DMS 273 treated with DMSO at 0.1 percent for 48 hours (cell line): ENCODE data around the gene TIAM2.
A peak's percentile ranks its signal among the peaks of the same experiment; 100 is the strongest.
"Not testable (repeated sequence)": the region's sequence is repeated elsewhere in the genome, so short reads cannot be mapped to it uniquely, and the experiment has no call there.

ENCODE experiments used
- DNase-seq: peaks from one replicate; lab custom pipeline; 2025; lab: John Stamatoyannopoulos, UW

Gene TIAM2

DNA sequence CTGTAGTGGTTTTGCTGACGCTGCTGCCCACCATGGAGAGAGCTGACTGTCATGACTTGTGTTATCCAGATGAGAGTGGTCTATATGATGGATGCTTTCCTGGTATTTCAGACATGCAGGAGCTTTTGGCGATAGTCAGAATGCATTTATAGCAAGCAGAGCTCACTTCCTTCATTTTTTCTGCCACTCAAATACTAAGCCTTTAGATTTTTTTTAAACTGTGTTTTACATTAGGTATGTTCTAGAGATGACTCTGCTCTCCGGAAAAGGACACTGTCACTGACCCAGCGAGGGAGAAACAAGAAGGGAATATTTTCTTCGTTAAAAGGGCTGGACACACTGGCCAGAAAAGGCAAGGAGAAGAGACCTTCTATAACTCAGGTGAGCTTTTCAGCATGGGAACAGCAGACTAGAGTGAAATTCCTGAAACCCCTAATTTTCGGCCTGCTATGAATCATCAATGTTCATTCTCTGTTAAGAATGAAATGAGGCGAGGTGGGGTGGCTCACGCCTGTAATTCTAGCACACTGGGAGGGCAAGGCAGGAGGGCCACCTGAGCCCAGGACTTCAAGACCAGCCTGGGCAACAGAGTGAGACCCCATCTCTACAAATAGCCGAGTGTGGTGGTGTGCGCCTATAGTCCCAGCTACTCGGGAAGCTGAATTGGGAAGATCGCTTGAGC is 170.1 kb downstream of the TIAM2 start:
- no peak for DNase-seq

GRCh38 chr6:155170519-155170918 is 175.4 kb downstream of the TIAM2 start:
- no peak for DNase-seq

DNA sequence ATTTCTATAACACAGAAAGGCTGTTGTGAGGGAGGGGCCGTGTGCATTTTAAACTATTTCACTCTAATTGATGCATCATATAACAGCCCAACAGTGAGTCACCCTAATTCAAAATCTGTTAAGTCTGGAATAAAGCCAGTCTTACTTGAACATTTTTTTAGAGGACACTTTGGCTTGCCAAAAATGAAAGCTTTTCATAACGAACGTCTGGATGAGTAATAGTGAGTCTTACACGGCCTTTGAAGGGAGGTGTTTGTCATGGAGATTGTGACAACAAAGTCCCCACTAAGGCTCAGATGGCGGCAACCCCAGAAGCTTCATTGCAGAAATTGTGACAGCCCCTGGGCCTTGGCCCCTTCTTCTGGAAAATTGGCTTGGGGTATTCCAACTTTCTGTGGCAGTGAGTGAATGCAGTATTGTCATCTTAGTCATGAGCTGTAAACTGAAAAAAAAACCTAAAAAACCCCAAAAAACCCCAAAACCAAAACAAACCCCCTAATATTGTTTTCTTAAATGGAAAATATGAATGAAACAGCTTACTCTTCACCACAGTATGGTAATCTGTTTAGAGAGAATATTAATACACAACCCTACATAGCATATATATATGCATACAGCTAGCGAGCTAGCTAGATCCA is 176.1 kb downstream of the TIAM2 start:
- peak; percentile 41 for DNase-seq

- peak; percentile 73 for DNase-seq
Observed at GRCh38 chr6:155171747-155172449, 176.8 kb downstream of the TIAM2 start.

DNA sequence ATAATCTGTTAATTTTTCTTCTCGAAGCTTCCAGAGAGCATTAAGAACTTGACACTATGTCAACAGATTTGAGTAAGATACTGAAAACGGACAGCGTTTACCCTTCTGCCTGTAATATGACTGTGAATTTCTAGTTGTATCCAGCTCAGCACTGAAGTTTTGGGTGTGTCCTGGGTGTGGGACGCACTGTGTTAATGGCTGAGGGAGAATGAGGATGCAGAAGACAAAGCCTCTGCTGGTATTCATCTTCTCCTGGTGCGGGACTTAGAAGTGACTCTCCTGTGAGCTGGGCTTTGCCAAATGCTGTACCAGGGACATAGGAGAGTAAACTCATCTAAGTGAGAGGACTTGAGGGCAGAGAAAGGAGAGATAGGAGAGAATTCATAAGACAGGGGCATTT is 178.4 kb downstream of the TIAM2 start:
- DNase-seq = no peak

GRCh38 chr6:155174576-155175211 is 179.6 kb downstream of the TIAM2 start:
- DNase-seq = peak; percentile 75

GRCh38 chr6:155177363-155177961 is 182.3 kb downstream of the TIAM2 start:
- DNase-seq = peak; percentile 32

GRCh38 chr6:155181498-155181897 is 186.4 kb downstream of the TIAM2 start:
- DNase-seq = no peak

- no peak for DNase-seq
Observed at GRCh38 chr6:155182103-155182502, 187.0 kb downstream of the TIAM2 start.

DNA sequence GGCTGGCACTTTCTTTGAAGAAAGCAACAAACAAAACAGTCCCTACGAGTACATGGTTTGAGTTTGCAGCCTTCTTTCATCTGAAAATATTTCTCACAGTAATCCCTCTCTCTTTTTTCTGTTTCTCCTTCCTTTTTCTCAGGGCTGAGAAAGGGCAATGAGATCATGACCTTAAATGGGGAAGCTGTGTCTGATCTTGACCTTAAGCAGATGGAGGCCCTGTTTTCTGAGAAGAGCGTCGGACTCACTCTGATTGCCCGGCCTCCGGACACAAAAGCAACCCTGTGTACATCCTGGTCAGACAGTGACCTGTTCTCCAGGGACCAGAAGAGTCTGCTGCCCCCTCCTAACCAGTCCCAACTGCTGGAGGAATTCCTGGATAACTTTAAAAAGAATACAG is 188.0 kb downstream of the TIAM2 start:
- DNase-seq = no peak

DNA sequence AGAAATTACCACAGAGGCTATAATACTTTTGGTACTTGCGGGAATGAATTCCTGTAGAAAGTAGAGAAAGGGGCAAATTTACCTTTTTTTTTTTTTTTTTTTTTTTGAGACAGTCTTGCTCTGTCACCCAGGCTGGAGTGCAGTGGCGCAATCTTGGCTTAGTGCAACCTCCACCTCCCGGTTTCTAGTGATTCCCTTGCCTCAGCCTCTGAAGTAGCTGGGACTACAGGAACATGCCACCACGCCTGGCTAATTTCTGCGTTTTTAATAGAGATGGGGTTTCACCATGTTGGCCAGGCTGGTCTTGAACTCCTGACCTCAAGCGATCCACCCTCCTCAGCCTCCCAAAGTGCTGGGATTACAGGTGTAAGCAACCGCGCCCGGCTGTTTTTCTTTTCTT is 189.9 kb downstream of the TIAM2 start:
- DNase-seq = not testable (repeated sequence)

- DNase-seq = no peak
Observed at GRCh38 chr6:155185544-155185943, 190.4 kb downstream of the TIAM2 start.

DNA sequence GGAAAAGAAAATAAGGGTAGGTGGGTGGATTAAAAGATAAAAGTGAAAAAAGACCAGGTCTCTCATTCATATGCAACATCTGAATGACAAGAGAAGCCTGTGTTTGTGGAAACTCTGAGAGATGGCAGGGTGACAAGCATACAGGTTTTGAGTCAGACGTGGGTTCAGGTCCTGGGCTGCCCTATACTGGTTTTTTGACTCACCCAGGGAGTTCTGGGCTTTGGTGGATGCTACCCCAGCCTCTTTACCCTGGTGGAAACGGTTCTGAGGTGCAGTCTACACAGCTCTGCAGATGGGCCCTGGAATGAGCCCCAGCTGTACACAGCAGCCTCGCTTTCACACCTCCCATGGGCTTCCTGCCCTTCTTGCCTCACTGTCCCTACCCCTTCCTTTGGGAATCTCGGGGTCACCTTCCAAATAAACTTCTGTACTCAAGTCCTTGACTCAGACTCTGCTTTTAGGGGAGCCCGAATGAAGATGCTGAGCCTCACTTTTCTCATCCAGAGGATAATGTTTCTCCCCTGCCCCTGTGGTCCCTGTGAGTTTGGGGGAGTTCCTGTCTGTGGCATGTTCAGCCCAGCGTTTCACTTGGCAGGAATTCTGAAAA is 191.0 kb downstream of the TIAM2 start:
- DNase-seq = no peak

DNA sequence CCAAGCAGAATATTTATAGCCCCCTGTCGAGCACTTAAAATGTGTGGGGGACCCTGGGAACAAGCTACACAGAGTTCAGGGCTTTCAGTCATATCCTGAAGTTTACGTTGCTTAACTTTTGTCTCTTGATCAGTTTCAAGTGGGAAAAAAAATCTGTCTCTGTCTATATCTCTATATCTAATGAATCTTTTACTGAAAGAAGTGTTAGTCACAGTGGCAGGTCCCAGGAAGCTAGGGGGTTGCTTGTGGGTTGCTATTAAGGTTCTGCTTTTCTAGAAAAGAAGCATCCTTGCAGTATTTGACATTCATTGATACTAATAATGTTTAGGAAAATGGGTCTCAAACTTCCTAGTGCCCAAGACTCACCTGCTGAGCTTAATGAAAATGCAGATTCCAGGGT is 192.0 kb downstream of the TIAM2 start:
- DNase-seq = no peak

DNA sequence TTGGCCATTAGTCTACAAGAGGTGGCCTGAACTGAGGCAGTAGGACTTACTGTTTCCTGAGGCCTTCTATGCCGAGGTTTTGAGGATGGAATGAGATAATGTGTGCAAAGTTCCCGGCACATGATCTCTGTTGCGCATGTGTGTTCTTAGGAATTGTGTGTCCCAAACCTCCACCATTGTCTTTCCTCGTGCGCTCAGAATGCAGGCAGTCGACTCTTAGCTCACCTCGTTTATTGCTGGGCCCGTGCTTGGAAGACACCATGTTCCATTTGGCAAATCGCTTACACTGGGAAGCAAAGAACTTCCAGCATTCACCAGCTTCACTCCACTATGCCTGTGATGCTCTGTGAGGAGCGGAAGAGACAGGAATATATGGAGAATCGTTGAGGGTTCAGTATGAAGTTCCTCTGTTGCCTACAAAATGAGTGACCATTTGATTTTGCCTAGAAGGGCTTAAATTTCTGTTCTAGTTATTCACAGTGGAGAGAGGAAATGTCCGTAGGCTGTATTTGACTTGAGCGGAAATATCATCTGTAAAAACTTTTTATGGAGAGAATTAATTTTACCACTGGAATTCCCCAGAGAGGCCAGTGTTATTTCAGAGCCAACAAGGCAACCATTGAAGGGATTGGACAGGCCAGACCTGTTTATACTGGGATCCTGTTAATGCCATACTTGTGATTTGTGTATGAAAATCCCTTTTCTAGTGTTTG is 193.0 kb downstream of the TIAM2 start:
- no peak for DNase-seq

- DNase-seq = no peak
Observed at GRCh38 chr6:155188707-155189496, 193.8 kb downstream of the TIAM2 start.

DNA sequence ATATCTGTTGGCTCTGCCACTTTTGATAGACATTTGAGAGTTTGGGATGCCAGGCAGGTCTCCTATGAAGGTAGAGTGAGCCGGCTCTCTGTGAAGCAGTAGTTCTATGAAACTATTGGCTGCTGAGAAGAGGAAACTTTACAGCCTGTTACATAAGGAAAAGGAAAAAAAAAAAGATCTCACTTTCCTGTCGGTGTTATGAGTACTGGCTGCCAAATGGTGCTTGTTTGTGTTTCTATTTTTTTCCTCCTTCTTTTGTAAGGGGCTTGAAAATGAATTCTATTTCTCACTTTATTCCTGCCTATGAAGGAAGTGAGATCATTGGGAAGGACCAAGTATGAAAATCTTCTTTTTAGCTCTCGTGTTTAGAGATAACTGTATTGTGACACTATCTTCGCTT is 195.6 kb downstream of the TIAM2 start:
- DNase-seq = no peak

DNA sequence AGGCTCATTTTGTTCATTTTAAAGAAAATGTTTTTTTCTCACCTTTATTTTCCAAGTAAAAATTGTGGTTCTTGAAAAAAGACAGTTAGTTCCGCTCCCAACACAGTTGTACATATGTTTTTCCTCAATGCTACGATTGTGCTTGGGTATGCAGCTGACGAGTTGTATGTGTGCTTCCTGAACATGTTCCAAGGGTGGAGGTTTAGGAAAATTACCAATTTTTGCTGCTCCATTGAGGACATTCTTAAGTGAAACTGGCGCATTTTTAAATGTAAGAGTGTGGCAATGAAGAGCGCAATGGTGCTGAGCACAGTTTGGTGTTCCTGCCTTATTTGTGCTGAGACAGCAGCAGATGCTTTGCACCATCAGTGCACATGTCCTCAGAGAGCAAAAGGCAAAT is 198.4 kb downstream of the TIAM2 start:
- DNase-seq = no peak

GRCh38 chr6:155194399-155194798 is 199.3 kb downstream of the TIAM2 start:
- no peak for DNase-seq

DNA sequence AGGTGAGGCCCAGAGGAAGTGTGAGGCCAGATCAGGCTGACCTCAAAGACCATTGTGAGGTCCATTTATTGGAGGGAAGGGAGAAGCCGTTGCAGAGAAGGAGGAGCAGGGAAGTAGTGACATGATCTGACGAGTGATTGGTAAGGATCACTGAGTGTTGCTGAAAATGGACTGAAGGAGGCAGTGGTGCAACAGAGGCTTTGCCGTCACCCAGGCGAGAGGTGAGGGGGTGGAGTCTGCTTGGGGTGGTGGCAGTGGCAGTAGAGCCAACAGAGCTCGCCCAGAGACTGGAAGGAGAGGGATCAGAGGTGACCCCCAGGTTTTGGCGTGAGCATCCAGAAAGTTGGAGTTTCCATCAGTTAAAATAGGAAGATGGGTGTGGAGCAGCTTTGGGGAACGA is 200.8 kb downstream of the TIAM2 start:
- no peak for DNase-seq

DNA sequence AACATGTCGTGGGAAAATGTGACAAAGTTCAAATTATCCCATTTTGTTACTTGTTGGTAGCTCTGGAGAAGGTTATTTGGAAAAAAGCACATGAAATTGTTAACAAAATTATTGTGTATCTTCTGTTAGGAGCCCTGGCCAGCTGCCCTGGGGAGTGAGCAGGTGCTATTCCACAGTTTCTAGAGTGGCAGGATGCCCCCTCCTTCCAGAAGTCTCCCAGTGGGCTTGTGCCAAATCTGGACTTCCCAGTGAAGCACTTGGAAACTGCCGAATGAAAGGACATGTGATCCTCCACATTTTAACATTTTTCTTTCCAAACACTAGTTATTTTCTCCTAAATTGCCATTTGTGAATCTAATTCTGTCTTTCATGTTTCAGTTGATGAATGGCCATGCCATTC is 201.8 kb downstream of the TIAM2 start:
- no peak for DNase-seq
